Measurements from ENCODE around the gene UQCRQ.

UQCRQ gene

GRCh38 chr5:132866342-132867045 lies at the start of gene UQCRQ, which contains the start of gene GDF9:
UQCRQ (plus strand) TSS chr5:132866642; CDS start chr5:132866882, 240 bp downstream.
GDF9 (minus strand) TSS chr5:132866469; CDS start chr5:132864533, 1,936 bp downstream.
- peak; percentile 99 for DNase-seq (ENCODE audit: low read depth, low spot score)

GRCh38 chr5:132817011-132817410 lies 49.4 kb upstream of the UQCRQ start:
- DNase-seq (ENCODE audit: low read depth, low spot score) = no peak

- no peak for DNase-seq (ENCODE audit: low read depth, low spot score)
Measured at GRCh38 chr5:132819468-132819867, 47.0 kb upstream of the UQCRQ start.

- peak; percentile 96 for DNase-seq (ENCODE audit: low read depth, low spot score)
Measured at GRCh38 chr5:132820162-132820754, 46.2 kb upstream of the UQCRQ start.

GRCh38 chr5:132821350-132821749 lies 45.1 kb upstream of the UQCRQ start:
- DNase-seq (ENCODE audit: low read depth, low spot score) = no peak

GRCh38 chr5:132821791-132822190 lies 44.7 kb upstream of the UQCRQ start:
- DNase-seq (ENCODE audit: low read depth, low spot score) = peak; percentile 55

- DNase-seq (ENCODE audit: low read depth, low spot score) = peak; percentile 62
Measured at GRCh38 chr5:132822650-132823480, 43.6 kb upstream of the UQCRQ start.

GRCh38 chr5:132823481-132824050 lies 42.9 kb upstream of the UQCRQ start:
- DNase-seq (ENCODE audit: low read depth, low spot score) = no peak

GRCh38 chr5:132824426-132824825 lies 42.0 kb upstream of the UQCRQ start:
- no peak for DNase-seq (ENCODE audit: low read depth, low spot score)

- peak; percentile 59 for DNase-seq (ENCODE audit: low read depth, low spot score)
Measured at GRCh38 chr5:132825033-132825833, 41.2 kb upstream of the UQCRQ start.

- DNase-seq (ENCODE audit: low read depth, low spot score) = no peak
Measured at GRCh38 chr5:132825834-132826391, 40.5 kb upstream of the UQCRQ start.

- DNase-seq (ENCODE audit: low read depth, low spot score) = no peak
Measured at GRCh38 chr5:132826424-132827082, 39.9 kb upstream of the UQCRQ start.

- no peak for DNase-seq (ENCODE audit: low read depth, low spot score)
Measured at GRCh38 chr5:132827943-132828673, 38.3 kb upstream of the UQCRQ start.

- no peak for DNase-seq (ENCODE audit: low read depth, low spot score)
Measured at GRCh38 chr5:132828846-132829494, 37.5 kb upstream of the UQCRQ start.

GRCh38 chr5:132829742-132830435 lies 36.6 kb upstream of the UQCRQ start:
- DNase-seq (ENCODE audit: low read depth, low spot score) = peak; percentile 89

GRCh38 chr5:132830436-132831094 lies 35.9 kb upstream of the UQCRQ start, which contains the start of gene SHROOM1:
SHROOM1 (minus strand) TSS chr5:132830647; CDS start chr5:132826140, 4,507 bp downstream.
- peak; percentile 72 for DNase-seq (ENCODE audit: low read depth, low spot score)

- no peak for DNase-seq (ENCODE audit: low read depth, low spot score)
Measured at GRCh38 chr5:132831095-132831860, 35.2 kb upstream of the UQCRQ start.

Measured in astrocyte of the hippocampus (primary cell).